NCI-H345 (cell line): ENCODE data around the gene ARHGAP1.

Experiments
- DNase-seq: peaks from one replicate; lab custom pipeline; 2025; lab: John Stamatoyannopoulos, UW

The ARHGAP1 gene

DNA sequence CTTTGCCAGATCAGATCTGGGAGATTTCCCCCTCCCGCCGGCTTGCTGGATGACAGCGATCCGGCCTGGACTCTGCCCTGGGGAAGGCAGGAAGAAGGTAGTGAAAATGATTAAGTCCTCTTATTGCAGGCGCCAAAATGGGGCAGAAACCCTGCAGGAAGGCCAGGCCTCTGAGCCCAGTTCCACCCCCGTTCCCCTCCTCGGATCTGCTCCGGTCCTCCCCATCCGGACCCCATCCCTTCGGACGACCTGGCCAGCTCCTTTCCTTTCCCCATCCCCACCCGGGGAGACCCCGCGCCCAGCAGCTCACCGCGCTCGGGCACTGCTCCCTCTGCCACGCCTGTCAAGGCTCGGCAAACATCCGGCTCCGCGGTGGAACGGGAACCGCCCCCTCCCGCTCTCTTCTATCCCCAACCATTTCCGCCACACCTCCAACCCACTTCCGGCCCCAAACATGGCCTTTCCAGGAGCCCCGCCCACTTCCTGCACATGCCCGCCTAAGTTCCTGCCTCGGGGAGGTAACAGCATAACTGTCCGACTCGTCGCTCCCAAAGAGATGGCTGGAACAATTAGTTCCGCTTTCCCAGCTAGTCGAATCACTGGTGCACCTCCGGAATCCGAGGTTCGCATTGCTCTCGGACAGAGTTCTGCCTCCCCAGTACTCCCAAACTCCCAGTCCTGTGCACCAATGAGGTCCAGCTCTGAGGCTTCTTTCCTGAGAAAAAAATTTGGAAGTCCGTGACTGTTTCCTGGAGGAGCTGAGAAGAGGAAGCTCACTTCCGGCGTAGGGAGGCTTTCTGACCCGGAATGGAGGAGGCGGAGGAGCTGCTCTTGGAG is at the start of gene ARHGAP1, which contains the start of gene ZNF408:
Gene ARHGAP1, minus strand, starts transcription at position 379 of the 837 bp plus-strand sequence. CDS start 4,512 bp downstream, outside the sequence.
Gene ZNF408, plus strand, starts transcription at position 791 of the 837 bp plus-strand sequence. Its CDS starts 17 bp downstream, at position 808.
- DNase-seq, result peak; percentile 99

- DNase-seq, result no peak
Observed at GRCh38 chr11:46747150-46747549, 46.7 kb upstream of the ARHGAP1 start.

GRCh38 chr11:46745995-46746394 is 45.6 kb upstream of the ARHGAP1 start:
- no peak for DNase-seq

- DNase-seq, result no peak
Observed at GRCh38 chr11:46745328-46745727, 44.9 kb upstream of the ARHGAP1 start.

- DNase-seq, result peak; percentile 80
Observed at GRCh38 chr11:46743693-46744339, 43.4 kb upstream of the ARHGAP1 start.

DNA sequence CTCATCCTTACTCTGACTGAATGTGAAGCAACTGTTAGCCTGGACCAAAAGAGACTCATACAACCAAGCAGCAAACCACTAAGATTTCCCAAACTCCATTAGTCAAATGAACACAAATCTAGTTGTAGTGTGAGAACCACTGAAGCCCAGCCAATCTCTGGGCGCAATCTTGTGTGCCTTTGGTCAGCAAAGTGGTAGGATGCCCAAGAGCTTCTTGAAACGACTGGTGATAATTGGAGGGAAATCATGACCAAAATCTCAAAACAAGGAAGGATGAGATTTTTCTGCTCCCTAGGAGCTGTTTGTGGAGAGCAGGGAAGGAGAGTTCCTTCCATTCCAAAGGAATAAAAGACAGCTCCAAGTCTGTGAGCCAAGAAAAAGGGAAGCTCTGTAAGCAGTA is 42.6 kb upstream of the ARHGAP1 start:
- no peak for DNase-seq

GRCh38 chr11:46741600-46742484 is 41.4 kb upstream of the ARHGAP1 start:
- DNase-seq, result no peak

DNA sequence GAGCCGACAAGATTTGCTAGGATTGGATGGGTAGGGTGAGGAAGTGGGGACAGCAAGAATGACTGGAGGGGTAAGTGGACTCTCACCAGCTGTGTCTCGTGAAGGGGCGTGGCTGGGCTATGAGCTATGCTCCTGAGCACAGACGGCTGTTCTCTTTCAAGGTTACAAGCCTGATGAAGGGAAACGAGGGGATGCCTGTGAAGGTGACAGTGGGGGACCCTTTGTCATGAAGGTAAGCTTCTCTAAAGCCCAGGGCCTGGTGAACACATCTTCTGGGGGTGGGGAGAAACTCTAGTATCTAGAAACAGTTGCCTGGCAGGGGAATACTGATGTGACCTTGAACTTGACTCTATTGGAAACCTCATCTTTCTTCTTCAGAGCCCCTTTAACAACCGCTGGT is 38.5 kb upstream of the ARHGAP1 start:
- no peak for DNase-seq

GRCh38 chr11:46737699-46738098 is 37.3 kb upstream of the ARHGAP1 start:
- DNase-seq, result no peak

GRCh38 chr11:46736615-46737014 is 36.2 kb upstream of the ARHGAP1 start:
- DNase-seq, result no peak

- no peak for DNase-seq
Observed at GRCh38 chr11:46736146-46736545, 35.7 kb upstream of the ARHGAP1 start.

GRCh38 chr11:46733234-46733633 is 32.8 kb upstream of the ARHGAP1 start:
- no peak for DNase-seq

GRCh38 chr11:46731545-46731944 is 31.1 kb upstream of the ARHGAP1 start:
- DNase-seq, result no peak

- no peak for DNase-seq
Observed at GRCh38 chr11:46729110-46730027, 28.9 kb upstream of the ARHGAP1 start.

DNA sequence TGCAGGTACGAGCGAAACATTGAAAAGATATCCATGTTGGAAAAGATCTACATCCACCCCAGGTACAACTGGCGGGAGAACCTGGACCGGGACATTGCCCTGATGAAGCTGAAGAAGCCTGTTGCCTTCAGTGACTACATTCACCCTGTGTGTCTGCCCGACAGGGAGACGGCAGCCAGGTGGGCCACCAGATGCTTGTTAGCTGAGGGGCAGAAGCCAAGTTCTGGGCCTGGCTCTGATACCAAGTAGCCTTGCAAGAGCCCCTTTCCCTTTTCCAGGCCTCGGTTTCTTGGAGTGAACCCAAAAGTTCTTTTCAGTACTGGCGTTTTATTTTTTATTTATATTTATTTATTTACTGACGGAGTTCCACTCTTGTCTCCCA is 28.2 kb upstream of the ARHGAP1 start:
- no peak for DNase-seq

DNA sequence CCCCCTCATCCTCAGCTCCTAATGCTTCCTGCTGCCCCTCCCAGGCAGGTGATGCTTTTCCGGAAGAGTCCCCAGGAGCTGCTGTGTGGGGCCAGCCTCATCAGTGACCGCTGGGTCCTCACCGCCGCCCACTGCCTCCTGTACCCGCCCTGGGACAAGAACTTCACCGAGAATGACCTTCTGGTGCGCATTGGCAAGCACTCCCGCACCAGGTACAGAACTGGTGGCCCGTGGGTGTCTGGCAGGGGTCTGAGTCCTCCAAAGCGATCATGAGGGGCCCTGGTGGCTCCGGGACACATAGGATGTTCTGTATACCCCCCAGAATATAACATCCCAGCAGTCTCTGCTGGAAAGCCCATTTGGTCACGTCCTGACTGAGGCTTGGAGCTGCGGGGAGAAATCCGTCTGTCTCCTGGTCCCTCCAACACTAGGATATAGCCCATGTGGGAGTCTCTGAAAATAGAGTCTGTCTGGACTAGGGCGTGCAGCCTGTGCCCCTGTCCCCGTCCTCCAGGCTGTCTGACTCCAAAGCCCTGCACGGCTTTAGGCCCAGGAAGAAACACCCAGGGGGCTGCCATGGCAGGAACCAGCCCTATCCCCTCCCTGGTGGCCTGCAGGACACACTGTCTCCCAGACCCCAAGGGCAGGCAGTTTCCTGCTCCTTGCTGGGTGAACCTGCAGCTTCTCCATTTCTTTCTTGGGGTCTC is 27.7 kb upstream of the ARHGAP1 start:
- DNase-seq, result no peak

- DNase-seq, result no peak
Observed at GRCh38 chr11:46726206-46726862, 25.9 kb upstream of the ARHGAP1 start.

DNA sequence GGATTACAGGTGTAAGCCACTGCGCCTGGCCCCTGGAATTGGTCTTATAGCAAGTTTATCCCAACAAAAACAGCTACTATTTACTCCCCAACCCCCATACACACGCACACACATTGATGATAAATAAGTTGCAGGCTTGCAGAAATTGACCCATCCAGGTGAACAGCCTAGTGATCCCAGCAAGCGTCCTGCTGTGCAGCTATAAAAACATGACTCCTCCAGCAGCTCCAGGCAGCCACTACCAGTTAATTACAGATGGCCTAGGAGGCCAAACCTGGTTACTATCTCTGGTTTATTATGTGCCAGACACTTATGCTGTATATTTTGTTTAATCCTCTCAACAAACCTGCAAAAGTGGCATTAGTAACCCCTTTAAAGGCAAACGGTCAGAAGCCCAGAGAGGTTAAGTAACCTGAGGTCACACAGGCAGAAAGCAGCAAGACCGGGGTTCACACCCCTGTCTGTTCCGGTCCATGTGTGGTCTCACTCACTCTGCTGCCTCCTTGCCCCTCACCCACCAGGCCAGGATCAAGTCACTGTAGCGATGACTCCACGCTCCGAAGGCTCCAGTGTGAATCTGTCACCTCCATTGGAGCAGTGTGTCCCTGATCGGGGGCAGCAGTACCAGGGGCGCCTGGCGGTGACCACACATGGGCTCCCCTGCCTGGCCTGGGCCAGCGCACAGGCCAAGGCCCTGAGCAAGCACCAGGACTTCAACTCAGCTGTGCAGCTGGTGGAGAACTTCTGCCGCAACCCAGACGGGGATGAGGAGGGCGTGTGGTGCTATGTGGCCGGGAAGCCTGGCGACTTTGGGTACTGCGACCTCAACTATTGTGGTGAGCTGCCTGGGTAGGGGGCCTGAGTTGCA is 25.2 kb upstream of the ARHGAP1 start:
- DNase-seq, result no peak

DNA sequence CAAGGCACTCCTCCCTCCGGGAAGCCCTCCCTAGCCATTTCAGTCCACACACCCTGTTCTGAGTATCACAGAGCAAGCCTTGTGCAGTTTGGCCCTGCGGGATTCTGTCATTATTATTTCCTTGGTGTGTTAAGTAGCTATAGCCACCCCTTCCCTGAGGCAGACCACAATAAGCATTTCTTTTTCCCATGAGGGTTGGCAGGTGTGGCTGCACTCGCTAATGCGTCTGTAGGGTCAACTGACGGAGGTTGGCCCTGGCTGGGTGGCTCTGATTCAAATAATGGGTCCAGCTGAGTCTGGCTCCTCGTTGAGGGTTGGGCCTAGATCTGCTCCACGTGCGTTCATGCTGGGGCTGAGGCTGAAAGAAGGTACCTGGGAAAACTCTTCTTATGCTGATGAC is 23.7 kb upstream of the ARHGAP1 start:
- DNase-seq, result no peak
